GM23338 (cell line): Measurements from ENCODE around the gene TRPC4. TPM values are rescaled to one million over a fixed set of nuclear protein-coding genes. Genes with fewer than 3 reads are reported as not detected.

Experiments used
- ATAC-seq: fragments of 200-7000 bp; cut with Tn5 transposase; 3 replicates; pipeline ENCODE4 v1.9.1; 2020
- DNase-seq: peaks from one replicate; pipeline ENCODE4 v3.0.0-alpha.2; 2015; ENCODE audit warnings: low spot score
- H2AFZ ChIP-seq: fragments of 200-600 bp; sonication (generic); 2 replicates; pipeline ENCODE4 v1.8.0; 2016; ENCODE audit warnings: antibody characterized with exemption, mild to moderate bottlenecking, moderate library complexity
- H3F3A ChIP-seq: fragments of 200-600 bp; sonication (generic); replicated peaks from 2 replicates; pipeline ENCODE4 v1.8.0; 2017; ENCODE audit warnings: antibody characterized with exemption, mixed run types, low read depth
- H3K27ac ChIP-seq: fragments of 200-600 bp; sonication (generic); 2 replicates; pipeline ENCODE4 v1.6.1; 2016; ENCODE audit warnings: low read depth
- H3K27me3 ChIP-seq: fragments of 200-600 bp; sonication (generic); 2 replicates; pipeline ENCODE4 v1.8.0; 2016; ENCODE audit warnings: mild to moderate bottlenecking, mixed run types, moderate library complexity; ENCODE audit not compliant: insufficient read depth
- H3K36me3 ChIP-seq: fragments of 200-600 bp; sonication (generic); 2 replicates; pipeline ENCODE4 v1.8.0; 2016; ENCODE audit warnings: mild to moderate bottlenecking; ENCODE audit not compliant: insufficient read depth
- H3K4me1 ChIP-seq: fragments of 200-600 bp; sonication (generic); 2 replicates; pipeline ENCODE4 v1.8.0; 2016; ENCODE audit warnings: mild to moderate bottlenecking, moderate library complexity; ENCODE audit not compliant: insufficient read depth
- H3K4me2 ChIP-seq: fragments of 200-600 bp; sonication (generic); 2 replicates; pipeline ENCODE4 v1.7.1; 2017; ENCODE audit warnings: mixed run types
- H3K4me3 ChIP-seq: fragments of 200-600 bp; sonication (generic); 2 replicates; pipeline ENCODE4 v1.6.1; 2016; ENCODE audit warnings: mixed run types
- H3K79me2 ChIP-seq: fragments of 200-600 bp; sonication (generic); replicated peaks from 2 replicates; pipeline ENCODE4 v1.8.0; 2017; ENCODE audit warnings: mild to moderate bottlenecking; ENCODE audit not compliant: insufficient read depth
- H3K9me2 ChIP-seq: fragments of 200-600 bp; sonication (generic); 2 replicates; pipeline ENCODE4 v1.8.0; 2017; ENCODE audit not compliant: insufficient read depth
- H4K20me1 ChIP-seq: fragments of 200-600 bp; sonication (generic); replicated peaks from 2 replicates; pipeline ENCODE4 v1.8.0; 2017; ENCODE audit warnings: mild to moderate bottlenecking; ENCODE audit not compliant: insufficient read depth
- H3K27ac Mint-ChIP-seq: 2 replicates; pipeline ENCODE4 v1.8.0; 2020; ENCODE audit warnings: inconsistent platforms, mild to moderate bottlenecking, moderate library complexity, mixed read lengths
- H3K27me3 Mint-ChIP-seq: 3 replicates; pipeline ENCODE4 v1.8.0; 2022; ENCODE audit warnings: low read depth, mild to moderate bottlenecking, moderate library complexity, mixed read lengths, inconsistent platforms; ENCODE audit not compliant: insufficient read depth, poor library complexity
- H3K36me3 Mint-ChIP-seq: 3 replicates; pipeline ENCODE4 v1.8.0; 2021; ENCODE audit warnings: low read depth, mild to moderate bottlenecking, inconsistent platforms, moderate library complexity, mixed read lengths
- H3K4me1 Mint-ChIP-seq: 3 replicates; pipeline ENCODE4 v1.8.0; 2020; ENCODE audit warnings: mild to moderate bottlenecking, inconsistent platforms, mixed read lengths
- H3K4me3 Mint-ChIP-seq: 3 replicates; pipeline ENCODE4 v1.8.0; 2021; ENCODE audit warnings: moderate library complexity, mild to moderate bottlenecking, inconsistent platforms, mixed read lengths
- H3K9me3 Mint-ChIP-seq: 3 replicates; pipeline ENCODE4 v1.8.0; 2020; ENCODE audit warnings: moderate library complexity, mild to moderate bottlenecking, inconsistent platforms, mixed read lengths
- CREB1 ChIP-seq: fragments of 250-450 bp; sonication (Bioruptor Pico); IDR thresholded peaks from 2 replicates; pipeline ENCODE4 v1.5.0; 2020; ENCODE audit warnings: low read depth, mild to moderate bottlenecking, moderate library complexity
- CTCF ChIP-seq, 2 experiments: fragments of 200-600 bp in 1 of 2; sonication (generic) in 1 of 2; conservative IDR thresholded peaks; 2 replicates each; pipeline versions ENCODE4 v1.5.1 to v1.6.1; 2016 to 2017; ENCODE audit warnings: antibody characterized with exemption in 2 of 2, low read depth in 2 of 2, mild to moderate bottlenecking in 2 of 2, moderate library complexity in 1 of 2
- ETS1 ChIP-seq: IDR thresholded peaks from 2 replicates; pipeline ENCODE4 v1.6.1; 2016; ENCODE audit warnings: antibody characterized with exemption
- EZH2 ChIP-seq: fragments of 200-600 bp; sonication (generic); IDR thresholded peaks from one replicate; pipeline ENCODE4 v1.8.0; 2017; ENCODE audit warnings: antibody characterized with exemption, mild to moderate bottlenecking, low read depth; ENCODE audit not compliant: unreplicated experiment
- EZH2phosphoT487 ChIP-seq: fragments of 200-600 bp; sonication (generic); IDR thresholded peaks from one replicate; pipeline ENCODE4 v1.8.1; 2018; ENCODE audit warnings: antibody characterized with exemption; ENCODE audit not compliant: unreplicated experiment
- JUNB ChIP-seq: IDR thresholded peaks from one replicate; pipeline ENCODE4 v1.6.1; 2016; ENCODE audit warnings: antibody characterized with exemption; ENCODE audit not compliant: unreplicated experiment
- NANOG ChIP-seq: IDR thresholded peaks from 2 replicates; pipeline ENCODE4 v1.6.1; 2016; ENCODE audit warnings: antibody characterized with exemption, borderline replicate concordance
- REST ChIP-seq: IDR thresholded peaks from one replicate; pipeline ENCODE4 v1.6.1; 2018; ENCODE audit warnings: antibody characterized with exemption; ENCODE audit not compliant: unreplicated experiment
- ZNF114 ChIP-seq: fragments of 250-450 bp; sonication (Bioruptor Pico); IDR thresholded peaks from 2 replicates; pipeline ENCODE4 v1.5.0; 2020; ENCODE audit warnings: mild to moderate bottlenecking, moderate library complexity
- ZNF462 ChIP-seq: fragments of 250-450 bp; sonication (Bioruptor Pico); IDR thresholded peaks from 2 replicates; pipeline ENCODE4 v1.5.0; 2020; ENCODE audit warnings: mild to moderate bottlenecking, moderate library complexity
- polyA plus RNA-seq: library from polyadenylated mRNA; unstranded; fragments of >200 nt; fragmentation: Nextera tagmentation; extraction: Ambion mirVana; gene quantifications from 2 replicates; pipeline ENCODE4 v1.2.1, GENCODE V29; 2016
- total RNA-seq: library from RNA; depleted of rRNA; stranded (reverse); fragments of >200 nt; shearing (Covaris generic); gene quantifications from 2 replicates; pipeline ENCODE4 v1.2.3, GENCODE V29; 2014

Gene TRPC4
- total and polyA plus RNA-seq, 2 experiments from 2014 or later, result 1.1 to 2.1 TPM

- no peaks in the 10 kb centered on the region; the same call in 2 of the 3 replicates for H3K4me1 Mint-ChIP-seq
- Histone ChIP-seq H3K36me3 (no peaks in the 10 kb centered on the region), H3K27me3 (no peaks in the 10 kb centered on the region), H4K20me1 (no peaks in the 10 kb centered on the region), H3K4me3 (no peak overlapping the region), H2AFZ (no peak overlapping the region), H3K27ac (no peak overlapping the region), H3K4me2 (no peak overlapping the region), H3F3A (no peaks in the 10 kb centered on the region), H3K9me2 (no peaks in the 10 kb centered on the region), H3K4me1 (no peaks in the 10 kb centered on the region), H3K79me2 (no peaks in the 10 kb centered on the region)
- H3K36me3 Mint-ChIP-seq, result no peaks in the 10 kb centered on the region
- DNase-seq, result no peak
- no peak overlapping the region for H3K4me3 Mint-ChIP-seq
- no peaks in the 10 kb centered on the region; the same call in 2 of the 3 replicates for H3K9me3 Mint-ChIP-seq
- no peaks in the 10 kb centered on the region for H3K27me3 Mint-ChIP-seq
- ATAC-seq, result peak; percentile 51; the same call in 2 of the 3 replicates
- TF ChIP-seq EZH2 (no peak), CTCF (conservative IDR thresholded peaks at IDR 0.05; ENCODE audit: low read depth in 2 of 2) (peak; percentile 17 to 43; a peak in 3 of 4 replicates)
- no peak overlapping the region for H3K27ac Mint-ChIP-seq
Measured at GRCh38 chr13:37806666-37807065, 62.9 kb downstream of the TRPC4 start.

GRCh38 chr13:37797631-37798030 lies 71.9 kb downstream of the TRPC4 start:
- no peaks in the 10 kb centered on the region for H3K27me3 Mint-ChIP-seq
- Histone ChIP-seq H3K36me3 (no peaks in the 10 kb centered on the region), H3K79me2 (no peaks in the 10 kb centered on the region), H3K4me2 (no peak overlapping the region), H3K4me1 (no peaks in the 10 kb centered on the region; the same call in 1 of the 2 replicates), H4K20me1 (no peaks in the 10 kb centered on the region), H3K9me2 (no peaks in the 10 kb centered on the region), H3K27ac (no peak overlapping the region), H2AFZ (no peak overlapping the region), H3F3A (no peaks in the 10 kb centered on the region), H3K27me3 (no peaks in the 10 kb centered on the region), H3K4me3 (no peak overlapping the region)
- no peak overlapping the region for H3K27ac Mint-ChIP-seq
- no peaks in the 10 kb centered on the region for H3K9me3 Mint-ChIP-seq
- ATAC-seq (no peak), DNase-seq (no peak)
- no peak overlapping the region for H3K4me3 Mint-ChIP-seq
- H3K36me3 Mint-ChIP-seq, result no peaks in the 10 kb centered on the region
- H3K4me1 Mint-ChIP-seq, result peaks cover 16% of the 10 kb centered on the region
- TF ChIP-seq ETS1 (no peak), NANOG (no peak), EZH2phosphoT487 (no peak), REST (no peak), ZNF462 (CRISPR knock-in tag) (no peak), ZNF114 (CRISPR knock-in tag) (no peak), JUNB (no peak), CREB1 (CRISPR knock-in tag) (no peak)
